HEK293 (cell line): Measurements from ENCODE around the gene LILRB5.
"Not testable (repeated sequence)": the region's sequence is repeated elsewhere in the genome, so short reads cannot be mapped to it uniquely, and the experiment has no call there.

ENCODE experiments used
- ELK4 ChIP-seq: IDR thresholded peaks from 2 replicates; pipeline ENCODE4 v1.6.1; 2011; ENCODE audit warnings: mild to moderate bottlenecking, low read depth, low read length, borderline replicate concordance
- HOXC10 ChIP-seq: sonication (generic); formaldehyde crosslinking; IDR thresholded peaks from 2 replicates; pipeline ENCODE4 v1.8.1; 2023; ENCODE audit warnings: mild to moderate bottlenecking, missing genetic modification reagents
- YY1 ChIP-seq: fragments of 450-650 bp; formaldehyde crosslinking; IDR thresholded peaks from 2 replicates; pipeline ENCODE4 v1.5.1; 2018; ENCODE audit warnings: missing biosample characterization, missing genetic modification characterization
- ZBTB8A ChIP-seq: fragments of 450-650 bp; formaldehyde crosslinking; IDR thresholded peaks from 2 replicates; pipeline ENCODE4 v1.5.1; 2016; ENCODE audit warnings: missing biosample characterization, missing genetic modification characterization
- ZNF175 ChIP-seq: fragments of 450-650 bp; formaldehyde crosslinking; IDR thresholded peaks from 2 replicates; pipeline ENCODE4 v1.5.1; 2016; ENCODE audit warnings: missing biosample characterization, missing genetic modification characterization
- ZNF335 ChIP-seq: fragments of 450-650 bp; formaldehyde crosslinking; conservative IDR thresholded peaks from 2 replicates; pipeline ENCODE4 v1.5.1; 2016; ENCODE audit warnings: missing biosample characterization, missing genetic modification characterization
- ZNF843 ChIP-seq: fragments of 450-650 bp; formaldehyde crosslinking; IDR thresholded peaks from 2 replicates; pipeline ENCODE4 v1.5.1; 2016; ENCODE audit warnings: missing biosample characterization, missing genetic modification characterization
- ZXDB ChIP-seq: fragments of 450-650 bp; formaldehyde crosslinking; IDR thresholded peaks from 2 replicates; pipeline ENCODE4 v1.5.1; 2016; ENCODE audit warnings: missing biosample characterization, missing genetic modification characterization
- TF ChIP-seq, protein P1 (sequence below): fragments of 450-650 bp; formaldehyde crosslinking; IDR thresholded peaks from 2 replicates; pipeline ENCODE4 v1.5.1; 2016; ENCODE audit warnings: missing biosample characterization, missing genetic modification characterization
- TF ChIP-seq, protein P2 (sequence below): fragments of 450-650 bp; formaldehyde crosslinking; IDR thresholded peaks from 2 replicates; pipeline ENCODE4 v1.5.1; 2016; ENCODE audit warnings: missing biosample characterization, missing genetic modification characterization

DNA sequence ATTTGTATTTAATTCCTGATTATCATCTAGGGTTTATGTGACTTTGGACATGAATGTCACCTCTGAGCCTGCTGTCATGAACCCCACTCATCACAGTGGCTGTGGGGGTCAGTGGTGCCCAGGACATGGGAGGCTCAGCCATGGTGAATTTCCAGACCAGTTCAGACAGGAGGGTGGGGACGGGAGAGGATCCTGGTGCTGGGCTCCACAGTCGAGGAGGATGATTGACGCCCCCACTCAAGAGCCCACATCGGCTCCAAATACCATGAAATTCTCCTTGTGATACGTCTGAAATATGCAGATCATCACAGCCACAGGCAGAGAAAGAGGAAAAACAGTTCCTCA lies 33.2 kb downstream of the LILRB5 start:
- TF ChIP-seq ZNF175; ZBTB8A (tag by site-specific recombination); ELK4; ZXDB; ZNF843 (tag by site-specific recombination); YY1 (tag by site-specific recombination); HOXC10 (CRISPR knock-in tag); ZNF335 (tag by site-specific recombination): not testable (repeated sequence)
- TF ChIP-seq, protein P1, sequence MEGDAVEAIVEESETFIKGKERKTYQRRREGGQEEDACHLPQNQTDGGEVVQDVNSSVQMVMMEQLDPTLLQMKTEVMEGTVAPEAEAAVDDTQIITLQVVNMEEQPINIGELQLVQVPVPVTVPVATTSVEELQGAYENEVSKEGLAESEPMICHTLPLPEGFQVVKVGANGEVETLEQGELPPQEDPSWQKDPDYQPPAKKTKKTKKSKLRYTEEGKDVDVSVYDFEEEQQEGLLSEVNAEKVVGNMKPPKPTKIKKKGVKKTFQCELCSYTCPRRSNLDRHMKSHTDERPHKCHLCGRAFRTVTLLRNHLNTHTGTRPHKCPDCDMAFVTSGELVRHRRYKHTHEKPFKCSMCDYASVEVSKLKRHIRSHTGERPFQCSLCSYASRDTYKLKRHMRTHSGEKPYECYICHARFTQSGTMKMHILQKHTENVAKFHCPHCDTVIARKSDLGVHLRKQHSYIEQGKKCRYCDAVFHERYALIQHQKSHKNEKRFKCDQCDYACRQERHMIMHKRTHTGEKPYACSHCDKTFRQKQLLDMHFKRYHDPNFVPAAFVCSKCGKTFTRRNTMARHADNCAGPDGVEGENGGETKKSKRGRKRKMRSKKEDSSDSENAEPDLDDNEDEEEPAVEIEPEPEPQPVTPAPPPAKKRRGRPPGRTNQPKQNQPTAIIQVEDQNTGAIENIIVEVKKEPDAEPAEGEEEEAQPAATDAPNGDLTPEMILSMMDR: not testable (repeated sequence)
- TF ChIP-seq, protein P2, sequence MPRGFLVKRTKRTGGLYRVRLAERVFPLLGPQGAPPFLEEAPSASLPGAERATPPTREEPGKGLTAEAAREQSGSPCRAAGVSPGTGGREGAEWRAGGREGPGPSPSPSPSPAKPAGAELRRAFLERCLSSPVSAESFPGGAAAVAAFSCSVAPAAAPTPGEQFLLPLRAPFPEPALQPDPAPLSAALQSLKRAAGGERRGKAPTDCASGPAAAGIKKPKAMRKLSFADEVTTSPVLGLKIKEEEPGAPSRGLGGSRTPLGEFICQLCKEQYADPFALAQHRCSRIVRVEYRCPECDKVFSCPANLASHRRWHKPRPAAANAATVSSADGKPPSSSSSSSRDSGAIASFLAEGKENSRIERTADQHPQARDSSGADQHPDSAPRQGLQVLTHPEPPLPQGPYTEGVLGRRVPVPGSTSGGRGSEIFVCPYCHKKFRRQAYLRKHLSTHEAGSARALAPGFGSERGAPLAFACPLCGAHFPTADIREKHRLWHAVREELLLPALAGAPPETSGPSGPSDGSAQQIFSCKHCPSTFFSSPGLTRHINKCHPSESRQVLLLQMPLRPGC (tag by site-specific recombination): not testable (repeated sequence)
